ENCODE data around the gene LYRM9.
A peak's percentile ranks its signal among the peaks of the same experiment; 100 is the strongest.

Gene LYRM9

DNA sequence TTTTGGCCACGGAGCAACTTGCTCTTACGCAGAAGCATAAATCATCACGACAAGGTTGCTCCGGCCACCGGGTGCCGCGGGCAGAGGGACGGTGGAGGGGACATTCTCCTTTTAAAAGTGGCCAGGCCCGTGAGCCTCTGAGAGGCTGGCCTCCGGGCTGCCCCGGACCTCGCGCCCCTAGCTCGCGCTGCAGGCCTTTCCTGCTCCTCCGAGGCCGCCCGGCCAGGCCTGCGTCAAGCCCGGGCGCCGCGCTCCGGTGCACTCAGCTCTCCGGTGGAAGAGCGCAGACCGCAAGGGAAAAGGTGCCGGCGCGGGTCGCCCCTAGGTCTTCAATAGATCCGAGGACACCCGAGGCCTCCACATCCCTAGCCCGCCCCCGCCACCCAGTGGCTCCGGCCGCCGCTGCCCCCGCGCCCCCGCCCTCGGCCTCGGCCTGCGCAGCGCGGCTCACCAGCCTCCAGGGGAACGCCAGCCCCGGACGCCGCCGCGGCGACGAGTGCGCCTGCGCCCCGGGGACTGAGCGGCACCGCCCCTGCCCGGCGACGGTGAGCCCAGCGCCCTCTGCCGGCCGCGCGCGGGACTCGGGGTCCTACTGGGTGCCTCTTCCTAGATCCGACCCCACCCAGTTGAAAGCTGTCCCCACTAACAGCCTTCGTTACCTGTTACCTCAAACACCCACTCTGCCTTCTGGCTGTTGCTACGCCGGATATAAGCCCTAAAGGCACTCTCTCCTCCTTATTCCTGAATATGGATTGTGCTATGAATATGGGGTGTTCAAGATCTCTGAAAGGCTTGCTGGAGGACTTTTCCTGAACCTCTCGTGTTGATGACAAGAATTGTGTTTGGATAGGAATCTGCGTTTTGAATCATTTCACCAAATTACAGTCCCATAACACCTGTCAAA, at the start of gene LYRM9:
LYRM9 (minus strand) TSS at position 500 of the 904 bp plus-strand sequence. CDS start 10,671 bp downstream, outside the sequence.
- peak within 1 kb of the TSS; percentile 69 for H3K4me3 ChIP-seq (ENCODE audit: low read depth, low read length)
- TF ChIP-seq, protein P1, sequence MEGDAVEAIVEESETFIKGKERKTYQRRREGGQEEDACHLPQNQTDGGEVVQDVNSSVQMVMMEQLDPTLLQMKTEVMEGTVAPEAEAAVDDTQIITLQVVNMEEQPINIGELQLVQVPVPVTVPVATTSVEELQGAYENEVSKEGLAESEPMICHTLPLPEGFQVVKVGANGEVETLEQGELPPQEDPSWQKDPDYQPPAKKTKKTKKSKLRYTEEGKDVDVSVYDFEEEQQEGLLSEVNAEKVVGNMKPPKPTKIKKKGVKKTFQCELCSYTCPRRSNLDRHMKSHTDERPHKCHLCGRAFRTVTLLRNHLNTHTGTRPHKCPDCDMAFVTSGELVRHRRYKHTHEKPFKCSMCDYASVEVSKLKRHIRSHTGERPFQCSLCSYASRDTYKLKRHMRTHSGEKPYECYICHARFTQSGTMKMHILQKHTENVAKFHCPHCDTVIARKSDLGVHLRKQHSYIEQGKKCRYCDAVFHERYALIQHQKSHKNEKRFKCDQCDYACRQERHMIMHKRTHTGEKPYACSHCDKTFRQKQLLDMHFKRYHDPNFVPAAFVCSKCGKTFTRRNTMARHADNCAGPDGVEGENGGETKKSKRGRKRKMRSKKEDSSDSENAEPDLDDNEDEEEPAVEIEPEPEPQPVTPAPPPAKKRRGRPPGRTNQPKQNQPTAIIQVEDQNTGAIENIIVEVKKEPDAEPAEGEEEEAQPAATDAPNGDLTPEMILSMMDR (IDR thresholded peaks at IDR 0.05; ENCODE audit: insufficient read depth, low read depth, low read length, missing control alignments): peak; percentile 94
- peak; percentile 93 for DNase-seq (ENCODE audit: low read depth)

DNA sequence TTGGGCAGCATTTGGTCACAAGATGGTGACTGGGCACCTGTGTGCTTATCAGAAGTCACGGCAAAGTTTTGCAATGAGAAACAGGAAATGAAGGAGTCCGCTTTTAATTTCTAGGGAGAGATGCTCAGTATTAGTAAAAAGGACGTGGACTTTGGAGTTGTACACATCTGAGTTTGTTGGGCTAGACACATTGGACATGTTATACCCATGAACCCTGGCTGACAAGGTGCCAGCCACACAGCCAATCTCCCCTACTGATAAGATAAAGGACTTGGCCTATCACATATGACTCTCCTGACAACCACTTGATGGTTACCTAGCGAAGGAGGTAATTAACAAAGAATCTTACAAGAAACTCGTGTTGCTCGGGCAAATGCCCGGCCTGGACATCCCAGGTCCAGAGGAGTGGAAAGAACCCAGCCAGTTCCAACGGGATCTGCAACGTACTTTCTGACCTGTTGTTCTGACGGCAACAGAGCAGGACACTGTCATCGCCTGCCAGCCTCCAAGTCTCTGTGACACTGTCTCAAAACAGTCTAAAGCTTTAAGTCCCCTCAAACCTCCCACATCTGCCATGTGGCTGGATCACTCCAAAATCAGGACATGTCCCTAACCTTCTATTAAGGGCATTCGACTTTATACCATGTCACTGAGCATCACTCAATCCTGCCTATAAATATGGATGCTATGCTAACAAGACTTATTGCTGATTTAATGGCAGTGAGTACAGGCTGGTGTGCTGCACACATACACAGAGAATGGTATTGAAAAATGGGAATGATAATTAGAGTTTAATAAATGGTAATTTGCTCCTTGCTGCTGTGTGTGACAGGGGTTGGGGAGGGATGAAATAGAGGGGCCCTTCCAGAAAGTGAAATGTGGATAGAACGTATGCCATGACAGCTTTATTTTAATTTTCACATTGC, 47.6 kb upstream of the LYRM9 start:
- DNase-seq (ENCODE audit: low read depth): no peak
- TF ChIP-seq, protein P1 (IDR thresholded peaks at IDR 0.05; ENCODE audit: insufficient read depth, low read depth, low read length, missing control alignments): no peak
- H3K4me3 ChIP-seq (ENCODE audit: low read depth, low read length): no peak overlapping the region

DNA sequence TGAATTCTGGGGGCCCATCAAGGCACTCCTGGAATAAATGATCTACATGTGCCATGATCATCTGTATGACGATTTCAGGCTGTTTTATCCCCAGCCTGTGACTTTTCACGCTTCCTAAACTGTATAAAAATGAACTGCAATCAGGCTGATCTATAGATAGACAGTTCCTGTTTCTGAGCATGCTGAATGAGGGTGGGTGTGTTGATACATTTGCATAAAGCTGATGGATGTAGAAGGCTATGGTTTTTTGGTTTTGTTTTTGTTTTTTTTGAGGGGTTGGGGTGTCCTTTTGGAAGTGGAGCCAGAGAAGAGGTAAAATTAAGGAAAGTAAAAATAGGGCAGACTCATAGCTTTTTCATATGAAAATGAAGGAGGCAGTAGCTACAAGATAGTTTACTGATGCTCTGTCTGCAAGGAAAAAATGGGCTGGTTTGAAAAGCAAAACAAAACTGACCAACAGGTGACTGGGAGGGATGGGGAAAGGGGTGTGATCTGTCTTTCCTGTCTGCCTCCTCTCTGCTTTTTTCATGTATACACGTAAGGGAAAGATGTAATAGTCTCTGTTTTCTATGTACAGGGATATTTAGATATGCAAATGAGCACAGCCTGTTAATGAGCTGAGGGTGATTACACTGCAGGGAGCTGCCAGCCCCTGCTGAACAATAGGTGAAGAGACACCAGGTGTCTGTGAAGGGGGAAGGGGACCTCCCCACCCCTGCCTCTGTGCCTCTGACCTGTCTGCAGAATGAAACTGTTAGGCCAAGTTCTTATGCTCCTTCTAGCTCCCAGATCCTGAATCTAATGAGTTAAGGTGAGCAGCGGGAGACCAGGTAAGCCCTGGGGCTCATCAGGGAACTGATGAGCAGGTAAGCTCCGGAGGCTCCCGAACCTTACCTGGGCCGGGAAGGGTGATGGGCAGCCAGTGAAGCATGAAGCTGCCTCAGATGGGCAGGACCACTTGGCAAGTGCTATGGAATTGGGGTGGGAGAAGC, 46.6 kb upstream of the LYRM9 start:
- no peak overlapping the region for H3K4me3 ChIP-seq (ENCODE audit: low read depth, low read length)
- peak; percentile 48 for DNase-seq (ENCODE audit: low read depth)
- TF ChIP-seq, protein P1 (IDR thresholded peaks at IDR 0.05; ENCODE audit: insufficient read depth, low read depth, low read length, missing control alignments): no peak

DNA sequence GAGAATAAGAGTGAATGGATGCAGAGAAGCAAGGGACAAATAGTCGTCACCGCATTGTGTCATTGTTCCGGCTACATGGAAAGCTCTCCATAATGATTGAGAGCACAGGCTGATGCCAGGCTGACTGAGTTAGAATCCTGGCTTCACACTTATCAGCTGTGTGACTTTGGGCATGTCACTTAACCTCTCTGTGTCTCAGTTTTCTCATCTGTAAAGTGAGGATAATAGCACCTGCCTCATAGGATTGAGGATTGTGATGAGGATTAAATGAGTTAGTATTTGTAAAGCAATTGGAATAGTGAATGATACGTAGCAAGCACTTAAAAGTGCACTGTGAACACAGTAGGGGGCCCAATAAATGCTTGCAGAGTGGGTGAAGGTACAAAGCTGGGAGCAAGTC, 45.7 kb upstream of the LYRM9 start:
- H3K4me3 ChIP-seq (ENCODE audit: low read depth, low read length): no peak overlapping the region
- TF ChIP-seq, protein P1 (IDR thresholded peaks at IDR 0.05; ENCODE audit: insufficient read depth, low read depth, low read length, missing control alignments): no peak
- no peak for DNase-seq (ENCODE audit: low read depth)

DNA sequence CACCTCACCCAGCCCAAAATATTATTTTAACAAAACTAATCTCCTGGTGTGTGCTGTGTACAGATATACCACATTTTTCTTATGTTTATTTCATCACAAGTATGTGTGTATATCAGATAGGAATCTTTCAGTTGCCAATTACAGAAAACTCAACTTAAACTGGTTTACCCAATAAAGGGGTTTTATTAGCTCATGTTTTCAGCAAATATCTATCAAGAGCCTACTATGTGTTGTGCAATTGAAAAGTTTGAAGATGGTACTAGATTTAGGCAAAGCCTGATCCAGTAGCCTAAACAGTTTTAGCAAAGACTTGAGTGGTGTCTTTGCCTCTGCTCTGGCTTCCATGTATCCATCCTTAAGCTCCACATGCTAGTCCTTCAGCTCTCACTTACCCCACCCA, 45.1 kb upstream of the LYRM9 start:
- no peak for DNase-seq (ENCODE audit: low read depth)
- TF ChIP-seq, protein P1 (IDR thresholded peaks at IDR 0.05; ENCODE audit: insufficient read depth, low read depth, low read length, missing control alignments): no peak
- H3K4me3 ChIP-seq (ENCODE audit: low read depth, low read length): no peak overlapping the region

DNA sequence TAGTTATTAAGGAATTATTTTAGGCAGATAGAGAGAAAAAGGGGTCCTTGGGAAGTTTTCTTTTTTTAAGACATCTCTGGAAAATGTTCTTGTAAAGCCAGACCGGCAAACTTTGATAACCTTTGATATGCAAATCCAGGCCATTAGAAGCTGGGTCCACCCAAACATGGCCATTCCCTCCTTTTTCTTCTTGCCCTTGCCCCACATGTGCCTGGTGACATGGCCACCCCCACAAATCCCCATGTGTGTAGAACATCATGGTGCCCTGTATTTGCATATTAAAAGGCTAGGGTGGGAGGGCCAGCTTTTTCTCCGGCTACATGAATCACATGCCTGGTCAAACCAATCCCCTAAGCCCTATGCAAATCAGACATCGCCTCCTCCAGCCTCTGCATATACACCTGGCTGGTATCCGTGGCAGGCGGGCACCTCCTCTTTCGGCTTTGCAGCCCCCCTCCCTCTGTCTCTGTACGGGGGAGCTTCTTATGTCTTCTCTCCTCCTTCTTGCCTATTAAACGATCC, 43.9 kb upstream of the LYRM9 start:
- TF ChIP-seq, protein P1 (IDR thresholded peaks at IDR 0.05; ENCODE audit: insufficient read depth, low read depth, low read length, missing control alignments): no peak
- no peak for DNase-seq (ENCODE audit: low read depth)
- no peak overlapping the region for H3K4me3 ChIP-seq (ENCODE audit: low read depth, low read length)

All from GM12865 (cell line).